Epithelial cell of esophagus (primary cell): ENCODE data around the gene YWHAG.

Source experiments
- DNase-seq: peaks from one replicate; pipeline ENCODE4 v3.0.0; 2010; ENCODE audit warnings: low read depth
- H3K4me3 ChIP-seq: 2 replicates; pipeline ENCODE4 v1.5.1; 2011; ENCODE audit warnings: mild to moderate bottlenecking, low read length, control low read depth
- TF ChIP-seq, protein P1 (sequence below): IDR thresholded peaks from 2 replicates; pipeline ENCODE4 v1.5.1; 2011; ENCODE audit warnings: low read depth, mild to moderate bottlenecking, low read length, control low read depth, inconsistent platforms; ENCODE audit not compliant: insufficient read depth; ENCODE audit errors: missing control alignments

Gene YWHAG

GRCh38 chr7:76282344-76283253 is 76.2 kb downstream of the YWHAG start:
- no peak for DNase-seq
- peak overlapping the region; percentile 30 for H3K4me3 ChIP-seq
- TF ChIP-seq, protein P1, sequence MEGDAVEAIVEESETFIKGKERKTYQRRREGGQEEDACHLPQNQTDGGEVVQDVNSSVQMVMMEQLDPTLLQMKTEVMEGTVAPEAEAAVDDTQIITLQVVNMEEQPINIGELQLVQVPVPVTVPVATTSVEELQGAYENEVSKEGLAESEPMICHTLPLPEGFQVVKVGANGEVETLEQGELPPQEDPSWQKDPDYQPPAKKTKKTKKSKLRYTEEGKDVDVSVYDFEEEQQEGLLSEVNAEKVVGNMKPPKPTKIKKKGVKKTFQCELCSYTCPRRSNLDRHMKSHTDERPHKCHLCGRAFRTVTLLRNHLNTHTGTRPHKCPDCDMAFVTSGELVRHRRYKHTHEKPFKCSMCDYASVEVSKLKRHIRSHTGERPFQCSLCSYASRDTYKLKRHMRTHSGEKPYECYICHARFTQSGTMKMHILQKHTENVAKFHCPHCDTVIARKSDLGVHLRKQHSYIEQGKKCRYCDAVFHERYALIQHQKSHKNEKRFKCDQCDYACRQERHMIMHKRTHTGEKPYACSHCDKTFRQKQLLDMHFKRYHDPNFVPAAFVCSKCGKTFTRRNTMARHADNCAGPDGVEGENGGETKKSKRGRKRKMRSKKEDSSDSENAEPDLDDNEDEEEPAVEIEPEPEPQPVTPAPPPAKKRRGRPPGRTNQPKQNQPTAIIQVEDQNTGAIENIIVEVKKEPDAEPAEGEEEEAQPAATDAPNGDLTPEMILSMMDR, result no peak

DNA sequence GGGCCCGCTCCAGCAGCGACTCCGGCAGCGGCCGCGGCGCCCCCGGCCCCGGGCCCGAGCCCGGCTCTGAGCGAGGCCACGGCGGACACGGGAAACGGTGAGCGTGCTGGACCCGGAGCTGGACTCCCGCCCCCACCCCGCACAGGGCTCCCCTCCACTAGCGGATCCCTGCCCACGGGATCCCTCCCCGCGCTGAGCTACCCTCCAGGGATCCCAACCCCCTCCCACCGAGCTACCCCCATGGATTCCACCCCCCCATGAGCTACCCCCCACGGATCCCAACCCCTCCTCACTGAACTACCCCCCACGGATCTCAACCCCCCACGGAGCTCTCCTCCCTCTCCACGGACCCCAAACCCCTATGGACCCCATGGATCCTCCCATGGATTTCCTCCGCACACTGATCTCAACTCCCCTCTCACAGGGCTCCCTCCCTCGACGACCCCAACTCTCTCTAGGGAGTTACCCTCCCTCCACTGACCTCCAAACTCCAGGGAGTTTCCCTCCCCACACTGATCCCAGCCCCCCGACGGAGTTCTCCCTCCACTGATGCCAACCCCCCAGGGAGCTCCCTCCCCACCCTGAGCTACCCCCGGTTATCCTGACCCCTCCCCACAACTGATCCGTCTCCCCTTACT is 77.0 kb downstream of the YWHAG start:
- TF ChIP-seq, protein P1, result no peak
- peak overlapping the region; percentile 30 for H3K4me3 ChIP-seq
- no peak for DNase-seq

GRCh38 chr7:76281006-76281705 is 77.6 kb downstream of the YWHAG start:
- TF ChIP-seq, protein P1, result no peak
- no peak overlapping the region for H3K4me3 ChIP-seq
- no peak for DNase-seq

GRCh38 chr7:76280408-76280807 is 78.4 kb downstream of the YWHAG start:
- no peak for DNase-seq
- no peak overlapping the region for H3K4me3 ChIP-seq
- TF ChIP-seq, protein P1, result no peak

DNA sequence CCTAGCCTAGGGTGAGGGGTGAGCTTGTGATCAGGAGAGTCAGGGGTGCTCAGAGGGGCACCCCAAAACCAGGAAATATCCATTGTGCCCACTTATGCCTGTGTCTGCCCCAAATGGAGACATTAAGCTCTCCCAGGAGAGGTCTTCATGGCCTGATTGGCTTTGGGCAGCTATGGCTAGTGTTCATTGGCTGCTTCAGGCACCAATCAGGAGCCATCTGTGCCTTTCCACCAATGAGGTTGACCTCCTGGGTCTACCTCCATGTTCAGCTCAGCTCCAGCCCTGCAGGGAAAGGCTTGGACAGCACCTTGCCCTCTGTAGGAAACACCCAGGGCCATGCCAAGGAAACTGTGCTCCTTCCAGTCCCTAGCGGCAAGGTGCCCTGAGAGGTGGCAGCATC is 80.3 kb downstream of the YWHAG start:
- TF ChIP-seq, protein P1, result no peak
- DNase-seq, result no peak
- H3K4me3 ChIP-seq, result no peak overlapping the region
